Osteoblast (primary cell): Measurements from ENCODE around the gene SERINC5. TPM values are rescaled to one million over a fixed set of nuclear protein-coding genes. Genes with fewer than 3 reads are reported as not detected.

Experiments
- DNase-seq: peaks from one replicate; pipeline ENCODE4 v3.0.0; 2011; ENCODE audit warnings: low spot score, mixed read lengths; ENCODE audit not compliant: insufficient read length; ENCODE audit errors: missing footprints
- H2AFZ ChIP-seq: 2 replicates; pipeline ENCODE4 v1.6.0; 2011; ENCODE audit warnings: mild to moderate bottlenecking, low read length
- H3K27ac ChIP-seq: 2 replicates; pipeline ENCODE4 v1.5.1; 2011; ENCODE audit warnings: mild to moderate bottlenecking, low read depth, low read length, moderate library complexity
- H3K27me3 ChIP-seq: 2 replicates; pipeline ENCODE4 v1.6.0; 2012; ENCODE audit warnings: mild to moderate bottlenecking, control low read depth, inconsistent platforms, low read length, moderate library complexity; ENCODE audit not compliant: insufficient read depth
- H3K36me3 ChIP-seq: 2 replicates; pipeline ENCODE4 v1.5.1; 2011; ENCODE audit warnings: mild to moderate bottlenecking, low read length, control low read depth, moderate library complexity; ENCODE audit not compliant: insufficient read depth
- H3K4me1 ChIP-seq: 2 replicates; pipeline ENCODE4 v1.5.1; 2011; ENCODE audit warnings: mild to moderate bottlenecking, low read length, control low read depth, moderate library complexity; ENCODE audit not compliant: insufficient read depth
- H3K4me2 ChIP-seq: 2 replicates; pipeline ENCODE4 v1.6.0; 2011; ENCODE audit warnings: mild to moderate bottlenecking, low read length; ENCODE audit not compliant: insufficient read depth
- H3K4me3 ChIP-seq: fragments of 200-600 bp; sonication (generic); 3 replicates; pipeline ENCODE4 v1.5.1; 2012; ENCODE audit warnings: mild to moderate bottlenecking, low read length, inconsistent platforms; ENCODE audit not compliant: insufficient read depth
- H3K79me2 ChIP-seq: 2 replicates; pipeline ENCODE4 v1.6.0; 2012; ENCODE audit warnings: mild to moderate bottlenecking, low read length, control low read depth, inconsistent platforms; ENCODE audit not compliant: insufficient read depth
- H3K9me3 ChIP-seq: 2 replicates; pipeline ENCODE4 v1.5.1; 2011; ENCODE audit warnings: low read depth, low read length, control low read depth
- H4K20me1 ChIP-seq: 2 replicates; pipeline ENCODE4 v1.6.0; 2012; ENCODE audit warnings: mild to moderate bottlenecking, low read length, control low read depth; ENCODE audit not compliant: insufficient read depth
- total RNA-seq: library from RNA; depleted of rRNA; stranded (reverse); fragments of >200 nt; gene quantifications from 2 replicates; pipeline ENCODE4 v1.2.3, GENCODE V29; 2012
- TF ChIP-seq, protein P1 (sequence below): IDR thresholded peaks from 2 replicates; pipeline ENCODE4 v1.5.1; 2011; ENCODE audit warnings: mild to moderate bottlenecking, low read depth, low read length, moderate library complexity; ENCODE audit errors: extremely low read depth

The SERINC5 gene
- total RNA-seq, 1 donor = 96.3 TPM

DNA sequence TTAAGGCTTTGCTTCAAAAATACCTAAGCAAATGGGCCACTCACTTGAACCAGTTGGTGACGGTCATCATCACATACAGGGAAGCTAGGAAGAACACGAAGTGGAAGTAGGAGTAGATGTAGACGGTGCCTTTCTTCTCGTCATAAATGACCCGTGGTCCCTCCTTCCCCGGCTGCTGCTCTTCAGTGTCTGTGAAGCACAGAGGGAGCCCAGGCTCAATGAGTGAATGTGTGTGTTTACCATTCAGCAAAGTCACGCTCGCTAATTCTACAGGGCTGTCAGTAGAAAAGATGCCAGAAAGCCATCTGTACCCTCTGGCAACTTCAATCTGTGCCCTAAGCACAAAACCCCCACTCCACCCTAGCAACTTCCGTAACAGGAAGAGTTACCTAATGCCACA lies 109.8 kb downstream of the SERINC5 start:
- Histone ChIP-seq H3K4me1 (peaks cover 8% of the 10 kb centered on the region), H3K36me3 (peaks cover 40% of the 10 kb centered on the region), H3K4me3 (no peak overlapping the region), H3K9me3 (no peaks in the 10 kb centered on the region), H3K27ac (no peak overlapping the region), H4K20me1 (no peaks in the 10 kb centered on the region), H2AFZ (no peak overlapping the region), H3K4me2 (no peak overlapping the region), H3K79me2 (no peaks in the 10 kb centered on the region), H3K27me3 (no peaks in the 10 kb centered on the region)
- DNase-seq = no peak
- TF ChIP-seq, protein P1, sequence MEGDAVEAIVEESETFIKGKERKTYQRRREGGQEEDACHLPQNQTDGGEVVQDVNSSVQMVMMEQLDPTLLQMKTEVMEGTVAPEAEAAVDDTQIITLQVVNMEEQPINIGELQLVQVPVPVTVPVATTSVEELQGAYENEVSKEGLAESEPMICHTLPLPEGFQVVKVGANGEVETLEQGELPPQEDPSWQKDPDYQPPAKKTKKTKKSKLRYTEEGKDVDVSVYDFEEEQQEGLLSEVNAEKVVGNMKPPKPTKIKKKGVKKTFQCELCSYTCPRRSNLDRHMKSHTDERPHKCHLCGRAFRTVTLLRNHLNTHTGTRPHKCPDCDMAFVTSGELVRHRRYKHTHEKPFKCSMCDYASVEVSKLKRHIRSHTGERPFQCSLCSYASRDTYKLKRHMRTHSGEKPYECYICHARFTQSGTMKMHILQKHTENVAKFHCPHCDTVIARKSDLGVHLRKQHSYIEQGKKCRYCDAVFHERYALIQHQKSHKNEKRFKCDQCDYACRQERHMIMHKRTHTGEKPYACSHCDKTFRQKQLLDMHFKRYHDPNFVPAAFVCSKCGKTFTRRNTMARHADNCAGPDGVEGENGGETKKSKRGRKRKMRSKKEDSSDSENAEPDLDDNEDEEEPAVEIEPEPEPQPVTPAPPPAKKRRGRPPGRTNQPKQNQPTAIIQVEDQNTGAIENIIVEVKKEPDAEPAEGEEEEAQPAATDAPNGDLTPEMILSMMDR = no peak

DNA sequence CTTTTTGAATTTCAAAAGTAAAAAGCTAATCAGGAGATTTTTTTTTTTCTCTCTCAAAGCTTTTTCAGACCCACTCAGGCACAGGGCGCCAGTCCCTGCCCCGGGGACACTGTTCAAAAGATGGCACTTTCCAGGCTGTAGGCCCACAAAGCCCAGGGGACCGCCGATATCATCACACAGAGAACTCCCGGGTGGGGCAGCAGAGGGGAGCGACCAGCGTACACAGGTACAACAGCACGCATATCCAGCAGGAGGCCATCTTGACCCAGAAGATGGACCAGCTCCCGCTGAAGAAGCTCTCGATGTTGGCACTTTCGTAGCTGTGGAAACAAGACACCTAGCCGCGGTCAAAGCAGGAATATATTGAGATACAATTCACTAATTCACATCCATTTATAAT lies 112.4 kb downstream of the SERINC5 start:
- Histone ChIP-seq H3K27me3 (no peaks in the 10 kb centered on the region), H3K79me2 (no peaks in the 10 kb centered on the region), H3K36me3 (peaks cover 41% of the 10 kb centered on the region), H3K4me2 (no peak overlapping the region), H3K9me3 (no peaks in the 10 kb centered on the region), H3K27ac (no peak overlapping the region), H2AFZ (no peak overlapping the region), H3K4me1 (peaks cover 9% of the 10 kb centered on the region), H4K20me1 (no peaks in the 10 kb centered on the region), H3K4me3 (no peak overlapping the region)
- TF ChIP-seq, protein P1 = no peak
- DNase-seq = no peak

DNA sequence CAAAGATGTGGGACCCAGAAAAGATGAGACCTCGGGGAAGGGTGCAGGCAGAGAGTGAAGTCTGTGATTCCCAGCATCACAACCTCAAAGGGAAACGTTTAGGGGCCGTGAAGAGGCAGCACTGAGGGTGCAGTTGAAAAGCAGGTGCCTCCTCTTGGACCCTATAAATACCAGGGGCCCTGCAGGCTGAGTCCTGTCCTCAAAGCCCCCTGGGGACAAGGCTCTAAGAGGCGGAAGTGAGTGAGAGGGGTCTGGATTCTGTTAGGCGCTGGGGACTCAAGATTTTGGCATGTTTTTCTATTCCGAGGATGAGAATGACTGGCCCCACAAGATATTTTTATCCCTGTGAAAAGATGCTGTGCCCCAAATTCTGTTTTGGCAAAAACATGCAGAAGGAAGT lies 112.9 kb downstream of the SERINC5 start:
- Histone ChIP-seq H3K27me3 (no peaks in the 10 kb centered on the region), H2AFZ (no peak overlapping the region), H3K4me3 (no peak overlapping the region), H3K9me3 (no peaks in the 10 kb centered on the region), H4K20me1 (no peaks in the 10 kb centered on the region), H3K27ac (no peak overlapping the region), H3K36me3 (peaks cover 41% of the 10 kb centered on the region), H3K4me2 (no peak overlapping the region), H3K4me1 (peaks cover 9% of the 10 kb centered on the region), H3K79me2 (no peaks in the 10 kb centered on the region)
- no peak for DNase-seq
- TF ChIP-seq, protein P1 = no peak

DNA sequence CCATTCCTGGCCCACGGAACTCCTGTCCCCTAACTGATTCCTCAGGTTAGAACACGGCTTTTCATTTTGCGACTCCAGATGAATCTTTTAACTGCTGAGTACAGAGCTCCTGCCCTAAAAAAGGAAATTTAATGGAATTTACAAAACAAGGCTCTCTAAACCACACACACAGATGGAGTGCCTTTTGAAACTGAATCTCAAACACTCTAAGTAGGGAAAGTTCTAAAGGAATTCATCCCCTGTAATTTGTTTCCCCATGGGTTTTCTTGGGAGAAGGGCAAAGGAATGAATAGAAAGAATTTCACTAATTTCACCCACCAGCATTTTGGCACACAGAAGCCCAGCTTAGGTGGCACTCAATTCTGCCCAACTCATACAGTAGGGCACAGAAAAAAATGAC lies 114.2 kb downstream of the SERINC5 start:
- TF ChIP-seq, protein P1 = no peak
- H3K79me2 ChIP-seq = no peaks in the 10 kb centered on the region
- peaks cover 28% of the 10 kb centered on the region for H3K36me3 ChIP-seq
- peaks cover 9% of the 10 kb centered on the region for H3K4me1 ChIP-seq
- H2AFZ ChIP-seq = peak overlapping the region; percentile 82
- peak overlapping the region; percentile 3 for H3K4me2 ChIP-seq
- no peaks in the 10 kb centered on the region for H3K9me3 ChIP-seq
- no peaks in the 10 kb centered on the region for H4K20me1 ChIP-seq
- H3K27me3 ChIP-seq = no peaks in the 10 kb centered on the region
- no peak for DNase-seq
- H3K4me3 ChIP-seq = no peak overlapping the region
- peak overlapping the region; percentile 12 for H3K27ac ChIP-seq
